CD14-positive monocyte (primary cell): ENCODE measurements around the gene PLCXD3. TPM values are rescaled to one million over a fixed set of nuclear protein-coding genes. Genes with fewer than 3 reads are reported as not detected.

Experiments used
- DNase-seq, 3 donors: peaks; one replicate each; pipeline ENCODE4 v3.0.0-alpha.2; 2011 to 2022
- H2AFZ ChIP-seq: 2 replicates; pipeline ENCODE4 v1.6.0; 2012; ENCODE audit warnings: mild to moderate bottlenecking, low read depth, low read length, inconsistent platforms; ENCODE audit not compliant: insufficient read depth, poor library complexity, severe bottlenecking
- H3K27ac ChIP-seq, 2 donors: 1 replicate in 1 of 2; 2 replicates in 1 of 2; pipeline ENCODE4 v1.5.1; 2012 to 2013; ENCODE audit warnings: low read length in 2 of 2, control low read depth in 1 of 2, inconsistent platforms in 1 of 2, low read depth in 1 of 2, mild to moderate bottlenecking in 1 of 2
- H3K27me3 ChIP-seq, 2 donors: one replicate each; pipeline versions ENCODE4 v1.6.0 to v1.6.1; 2011 to 2013; ENCODE audit warnings: low read length in 2 of 2; ENCODE audit not compliant: control insufficient read depth in 2 of 2, insufficient read depth in 2 of 2
- H3K36me3 ChIP-seq, 2 donors: replicated peaks in 1 of 2; 1 replicate in 1 of 2; 2 replicates in 1 of 2; pipeline versions ENCODE4 v1.5.1 to v1.6.1; 2012 to 2013; ENCODE audit warnings: low read length in 2 of 2, control low read depth in 1 of 2, inconsistent platforms in 1 of 2, mild to moderate bottlenecking in 1 of 2; ENCODE audit not compliant: insufficient read depth in 2 of 2, control insufficient read depth in 1 of 2
- H3K4me1 ChIP-seq, 2 donors: 1 replicate in 1 of 2; 2 replicates in 1 of 2; pipeline versions ENCODE4 v1.5.1 to v1.6.1; 2012 to 2013; ENCODE audit warnings: low read length in 2 of 2, control low read depth in 1 of 2, inconsistent platforms in 1 of 2, mild to moderate bottlenecking in 1 of 2, moderate library complexity in 1 of 2; ENCODE audit not compliant: insufficient read depth in 2 of 2, control insufficient read depth in 1 of 2
- H3K4me2 ChIP-seq: replicated peaks from 2 replicates; pipeline ENCODE3; 2012; ENCODE audit warnings: low read length, moderate library complexity, mild to moderate bottlenecking; ENCODE audit not compliant: poor library complexity, severe bottlenecking; ENCODE audit errors: extremely low read depth
- H3K4me3 ChIP-seq, 3 experiments: fragments of 200-600 bp in 1 of 3; sonication (generic) in 1 of 3; replicated peaks in 1 of 3; 1 replicate in 2 of 3; 2 replicates in 1 of 3; pipeline ENCODE4 v1.5.1; 2011 to 2013; ENCODE audit warnings: low read length in 3 of 3, mild to moderate bottlenecking in 3 of 3, control low read depth in 2 of 3, low read depth in 2 of 3, inconsistent platforms in 1 of 3, moderate library complexity in 1 of 3
- H3K79me2 ChIP-seq: 2 replicates; pipeline ENCODE4 v1.6.0; 2012; ENCODE audit warnings: mild to moderate bottlenecking, control low read depth, inconsistent platforms, low read length, moderate library complexity; ENCODE audit not compliant: insufficient read depth
- H3K9ac ChIP-seq: 2 replicates; pipeline ENCODE4 v1.6.0; 2017; ENCODE audit warnings: low read length, mild to moderate bottlenecking; ENCODE audit not compliant: insufficient read depth, poor library complexity, severe bottlenecking
- H3K9me3 ChIP-seq, 2 donors: replicated peaks in 1 of 2; 1 replicate in 1 of 2; 2 replicates in 1 of 2; pipeline versions ENCODE4 v1.5.1 to v1.6.1; 2012 to 2013; ENCODE audit warnings: low read length in 2 of 2, control low read depth in 1 of 2; ENCODE audit not compliant: control insufficient read depth in 1 of 2, insufficient read depth in 1 of 2
- H4K20me1 ChIP-seq: 2 replicates; pipeline ENCODE4 v1.6.0; 2012; ENCODE audit warnings: mild to moderate bottlenecking, low read length, control low read depth, moderate library complexity; ENCODE audit not compliant: insufficient read depth
- H3K27ac Mint-ChIP-seq, 7 donors: one replicate each; pipeline ENCODE4 v1.8.0; 2020; ENCODE audit warnings: mild to moderate bottlenecking in 7 of 7, mixed read lengths in 7 of 7, moderate library complexity in 6 of 7, inconsistent platforms in 2 of 7
- H3K27me3 Mint-ChIP-seq, 3 donors: one replicate each; pipeline ENCODE4 v1.8.0; 2021 to 2022; ENCODE audit warnings: low read depth in 3 of 3, mild to moderate bottlenecking in 3 of 3, mixed read lengths in 3 of 3, moderate library complexity in 3 of 3, inconsistent platforms in 1 of 3
- H3K36me3 Mint-ChIP-seq, 2 donors: one replicate each; pipeline ENCODE4 v1.8.0; 2020; ENCODE audit warnings: mixed read lengths in 2 of 2, inconsistent platforms in 1 of 2, mild to moderate bottlenecking in 1 of 2
- H3K4me1 Mint-ChIP-seq: one replicate; pipeline ENCODE4 v1.8.0; 2020; ENCODE audit warnings: mild to moderate bottlenecking, mixed read lengths
- H3K4me3 Mint-ChIP-seq, 2 donors: one replicate each; pipeline ENCODE4 v1.8.0; 2020; ENCODE audit warnings: mild to moderate bottlenecking in 2 of 2, mixed read lengths in 2 of 2, moderate library complexity in 1 of 2
- H3K9me3 Mint-ChIP-seq, 7 donors: one replicate each; pipeline ENCODE4 v1.8.0; 2020 to 2022; ENCODE audit warnings: mixed read lengths in 7 of 7, mild to moderate bottlenecking in 6 of 7, moderate library complexity in 6 of 7, inconsistent platforms in 2 of 7
- WGBS: methylation state at CpG from one replicate; pipeline ENCODE4 v1.1.5; 2013; ENCODE audit warnings: missing lambda C conversion rate; ENCODE audit not compliant: insufficient coverage; 5-methylcytosine and 5-hydroxymethylcytosine counted together
- intact Hi-C, 2 donors: fragments of 100-400 bp; cut with micrococcal nuclease; formaldehyde crosslinking; loops; one replicate each; pipeline versions ENCODE4 v1.15.0 to v1.15.1; 2023
- polyA plus RNA-seq, 3 donors: library from polyadenylated mRNA; depleted of rRNA in 1 of 3; unstranded in 2 of 3; stranded (reverse) in 1 of 3; fragments of 300-500 nt in 2 of 3; fragments of >200 nt in 1 of 3; fragmentation: Illumina TruSeq in 2 of 3; gene quantifications; 1 replicate in 2 of 3; 2 replicates in 1 of 3; pipeline ENCODE4 v1.2.3, GENCODE V29; 2012 to 2021
- TF ChIP-seq, protein P1 (sequence below): fragments of 200-600 bp; IDR thresholded peaks from one replicate; pipeline ENCODE4 v1.8.0; 2022; ENCODE audit warnings: antibody characterized with exemption, mild to moderate bottlenecking

The PLCXD3 gene
- polyA plus RNA-seq, 3 donors = not detected

DNA sequence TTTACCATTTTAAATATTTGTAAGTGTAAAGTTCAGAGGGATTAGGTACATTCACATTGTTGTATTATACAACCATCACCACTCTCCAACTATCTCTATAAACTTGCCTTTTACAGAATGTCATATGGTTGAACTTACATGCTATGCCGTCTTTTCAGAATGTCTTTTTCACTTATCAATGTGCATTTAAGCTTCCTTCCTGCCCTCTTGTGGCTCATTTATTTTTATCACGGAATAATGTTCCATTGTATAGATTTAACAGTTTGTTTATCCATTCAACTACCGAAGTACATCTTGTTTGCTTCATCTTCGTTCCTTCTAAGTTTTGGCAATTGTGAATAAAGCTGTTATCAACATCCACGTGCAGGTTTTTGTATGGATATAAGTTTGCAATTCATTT lies 163.8 kb downstream of the PLCXD3 start:
- DNase-seq = no peak
- Histone ChIP-seq H3K27ac (no peak overlapping the region), H4K20me1 (no peaks in the 10 kb centered on the region), H3K4me1 (no peaks in the 10 kb centered on the region), H3K4me2 (no peak overlapping the region), H3K4me3 (no peak overlapping the region), H3K27me3 (no peaks in the 10 kb centered on the region), H3K36me3 (no peaks in the 10 kb centered on the region), H2AFZ (no peak overlapping the region), H3K79me2 (no peaks in the 10 kb centered on the region), H3K9ac (no peak overlapping the region), H3K9me3 (no peaks in the 10 kb centered on the region)
- intact Hi-C loops = no loop called here
- no peak overlapping the region for H3K27ac Mint-ChIP-seq
- WGBS = 43% methylated on average over 1 of the region's 5 CpGs
- H3K27me3 Mint-ChIP-seq = no peaks in the 10 kb centered on the region
- no peaks in the 10 kb centered on the region for H3K4me1 Mint-ChIP-seq
- H3K4me3 Mint-ChIP-seq = no peak overlapping the region
- H3K9me3 Mint-ChIP-seq = peaks cover 0 to 2% (median 0%) of the 10 kb centered on the region in 7 donors
- no peaks in the 10 kb centered on the region for H3K36me3 Mint-ChIP-seq
- TF ChIP-seq, protein P1, sequence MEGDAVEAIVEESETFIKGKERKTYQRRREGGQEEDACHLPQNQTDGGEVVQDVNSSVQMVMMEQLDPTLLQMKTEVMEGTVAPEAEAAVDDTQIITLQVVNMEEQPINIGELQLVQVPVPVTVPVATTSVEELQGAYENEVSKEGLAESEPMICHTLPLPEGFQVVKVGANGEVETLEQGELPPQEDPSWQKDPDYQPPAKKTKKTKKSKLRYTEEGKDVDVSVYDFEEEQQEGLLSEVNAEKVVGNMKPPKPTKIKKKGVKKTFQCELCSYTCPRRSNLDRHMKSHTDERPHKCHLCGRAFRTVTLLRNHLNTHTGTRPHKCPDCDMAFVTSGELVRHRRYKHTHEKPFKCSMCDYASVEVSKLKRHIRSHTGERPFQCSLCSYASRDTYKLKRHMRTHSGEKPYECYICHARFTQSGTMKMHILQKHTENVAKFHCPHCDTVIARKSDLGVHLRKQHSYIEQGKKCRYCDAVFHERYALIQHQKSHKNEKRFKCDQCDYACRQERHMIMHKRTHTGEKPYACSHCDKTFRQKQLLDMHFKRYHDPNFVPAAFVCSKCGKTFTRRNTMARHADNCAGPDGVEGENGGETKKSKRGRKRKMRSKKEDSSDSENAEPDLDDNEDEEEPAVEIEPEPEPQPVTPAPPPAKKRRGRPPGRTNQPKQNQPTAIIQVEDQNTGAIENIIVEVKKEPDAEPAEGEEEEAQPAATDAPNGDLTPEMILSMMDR = no peak

DNA sequence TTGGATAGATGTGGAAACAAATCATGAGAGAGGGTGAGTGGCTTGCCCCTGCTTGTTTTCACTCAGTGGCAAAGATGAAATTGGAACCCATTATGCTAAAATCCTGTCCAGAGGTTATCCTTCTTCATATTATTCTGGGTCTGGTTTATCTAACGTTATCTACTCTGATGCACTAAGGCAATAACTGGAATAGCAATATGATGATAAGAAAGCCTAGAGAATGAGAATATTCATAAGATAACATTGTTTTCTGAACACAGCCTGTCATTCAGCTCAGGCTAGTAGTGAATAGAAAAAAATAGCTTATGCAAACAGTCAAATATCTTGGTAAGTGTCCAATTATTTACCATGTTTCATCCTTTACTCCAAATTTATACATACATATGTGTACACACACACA lies 165.1 kb downstream of the PLCXD3 start:
- no peaks in the 10 kb centered on the region for H3K4me1 ChIP-seq
- no peak overlapping the region for H2AFZ ChIP-seq
- no peaks in the 10 kb centered on the region for H3K36me3 Mint-ChIP-seq
- no peak overlapping the region for H3K9ac ChIP-seq
- no peaks in the 10 kb centered on the region for H3K27me3 ChIP-seq
- DNase-seq = no peak
- H3K4me2 ChIP-seq = no peak overlapping the region
- H3K4me1 Mint-ChIP-seq = no peaks in the 10 kb centered on the region
- no CpG with 5 or more reads among the region's 1 CpG for WGBS
- H3K9me3 Mint-ChIP-seq = peaks cover 0 to 2% (median 0%) of the 10 kb centered on the region in 7 donors
- intact Hi-C loops = no loop called here
- TF ChIP-seq, protein P1 = no peak
- H4K20me1 ChIP-seq = no peaks in the 10 kb centered on the region
- H3K36me3 ChIP-seq = no peaks in the 10 kb centered on the region
- no peaks in the 10 kb centered on the region for H3K9me3 ChIP-seq
- no peak overlapping the region for H3K27ac Mint-ChIP-seq
- H3K4me3 Mint-ChIP-seq = no peak overlapping the region
- H3K79me2 ChIP-seq = no peaks in the 10 kb centered on the region
- H3K4me3 ChIP-seq = no peak overlapping the region
- H3K27me3 Mint-ChIP-seq = no peaks in the 10 kb centered on the region
- H3K27ac ChIP-seq = no peak overlapping the region
